GM18519 (cell line): ENCODE results near the gene PLBD1.

Experiments
- ATAC-seq: cut with Tn5 transposase; IDR thresholded peaks from one replicate; pipeline ENCODE4 v1.9.1; 2021; ENCODE audit warnings: mild to moderate bottlenecking, moderate library complexity; ENCODE audit not compliant: unreplicated experiment, low FRiP score

Gene PLBD1

GRCh38 chr12:14571779-14572178 lies 4.1 kb upstream of the PLBD1 start:
- no peak for ATAC-seq

GRCh38 chr12:14570231-14570630 lies 2.5 kb upstream of the PLBD1 start:
- ATAC-seq: no peak

- ATAC-seq: no peak
Measured at GRCh38 chr12:14564336-14564959, 3.2 kb downstream of the PLBD1 start.

GRCh38 chr12:14563046-14563445 lies 4.6 kb downstream of the PLBD1 start:
- no peak for ATAC-seq

- ATAC-seq: no peak
Measured at GRCh38 chr12:14562279-14562678, 5.4 kb downstream of the PLBD1 start.

- no peak for ATAC-seq
Measured at GRCh38 chr12:14561677-14562238, 5.9 kb downstream of the PLBD1 start.

GRCh38 chr12:14560904-14561574 lies 6.6 kb downstream of the PLBD1 start:
- ATAC-seq: no peak

- ATAC-seq: no peak
Measured at GRCh38 chr12:14558473-14558959, 9.2 kb downstream of the PLBD1 start.

GRCh38 chr12:14557966-14558365 lies 9.7 kb downstream of the PLBD1 start:
- ATAC-seq: no peak

- ATAC-seq: no peak
Measured at GRCh38 chr12:14554281-14555007, 13.2 kb downstream of the PLBD1 start.

GRCh38 chr12:14548609-14549008 lies 19.1 kb downstream of the PLBD1 start:
- ATAC-seq: no peak

GRCh38 chr12:14547571-14547970 lies 20.1 kb downstream of the PLBD1 start:
- ATAC-seq: no peak

- ATAC-seq: no peak
Measured at GRCh38 chr12:14545144-14546124, 22.2 kb downstream of the PLBD1 start.

GRCh38 chr12:14540801-14541462 lies 26.8 kb downstream of the PLBD1 start:
- peak; percentile 67 for ATAC-seq

GRCh38 chr12:14537088-14537487 lies 30.6 kb downstream of the PLBD1 start:
- no peak for ATAC-seq

- ATAC-seq: no peak
Measured at GRCh38 chr12:14532152-14532551, 35.5 kb downstream of the PLBD1 start.

GRCh38 chr12:14525964-14526363 lies 41.7 kb downstream of the PLBD1 start:
- ATAC-seq: no peak

GRCh38 chr12:14521822-14522221 lies 45.9 kb downstream of the PLBD1 start:
- ATAC-seq: no peak

GRCh38 chr12:14514946-14515345 lies 52.7 kb downstream of the PLBD1 start:
- no peak for ATAC-seq
